ENCODE data around the gene GABRA5.

- TF ChIP-seq CTCF (IDR thresholded peaks at IDR 0.05) (no peak), ZFX (IDR thresholded peaks at IDR 0.05; ENCODE audit: borderline replicate concordance) (no peak)
Observed at GRCh38 chr15:26921433-26921832, 54.6 kb downstream of the GABRA5 start.
